GM12878 (cell line): ENCODE measurements around the gene PKMYT1. TPM values are rescaled to one million over a fixed set of nuclear protein-coding genes. Genes with fewer than 3 reads are reported as not detected.

ENCODE experiments used
- ATAC-seq: fragments of 200-7000 bp; cut with Tn5 transposase; 3 replicates; pipeline ENCODE4 v1.9.1; 2020; ENCODE audit warnings: mild to moderate bottlenecking, moderate library complexity
- BruUV-seq: library from RNA; stranded (reverse); fragments of 400-500 nt; replicated peaks from 2 replicates; lab custom pipeline; 2021; lab: Mats Ljungman, UMichigan
- CTCF ChIA-PET: fragments of 300-600 bp; sonication (Branson Sonifier 250); formaldehyde crosslinking; extraction: SDS; loops from one replicate; lab custom pipeline; 2021; ENCODE audit warnings: inconsistent platforms; lab: Yijun Ruan, JAX
- POLR2A ChIA-PET: fragments of 350-600 bp; formaldehyde crosslinking; extraction: SDS; loops from one replicate; lab custom pipeline; 2021; ENCODE audit warnings: inconsistent platforms; lab: Charles Lee
- RAD21 ChIA-PET: fragments of 300-600 bp; sonication (Branson Sonifier 250); formaldehyde crosslinking; loops from one replicate; lab custom pipeline; 2023; ENCODE audit warnings: antibody characterized with exemption; ENCODE audit not compliant: unreplicated experiment; lab: Charles Lee
- SMC1A ChIA-PET: fragments of 300-600 bp; sonication (Branson Sonifier 250); formaldehyde crosslinking; loops from one replicate; lab custom pipeline; 2023; ENCODE audit not compliant: unreplicated experiment, uncharacterized antibody; lab: Charles Lee
- DNase-seq: peaks from one replicate; pipeline ENCODE4 v3.0.0-alpha.2; 2011; ENCODE audit warnings: low read depth, low spot score
- FAIRE-seq: peaks from 3 replicates; lab custom pipeline; 2011; peaks lifted over from hg19 to GRCh38; lab: Jason Lieb, UNC
- H2AFZ ChIP-seq: 2 replicates; pipeline ENCODE4 v1.6.0; 2011; ENCODE audit warnings: low read depth, low read length, control low read depth; ENCODE audit not compliant: control insufficient read depth
- H3K27ac ChIP-seq: 2 replicates; pipeline ENCODE4 v1.5.1; 2011; ENCODE audit warnings: control low read depth; ENCODE audit not compliant: control insufficient read depth, insufficient read depth
- H3K27me3 ChIP-seq, 2 experiments: replicated peaks in 1 of 2; 2 replicates each; pipeline versions ENCODE4 v1.6.0 to v1.6.1; 2011; ENCODE audit warnings: low read length in 1 of 2; ENCODE audit not compliant: control insufficient read depth in 2 of 2, insufficient read depth in 2 of 2
- H3K36me3 ChIP-seq, 2 experiments: 2 replicates each; pipeline ENCODE4 v1.5.1; 2011; ENCODE audit warnings: low read length in 1 of 2; ENCODE audit not compliant: control insufficient read depth in 2 of 2, insufficient read depth in 2 of 2
- H3K4me1 ChIP-seq: 2 replicates; pipeline ENCODE4 v1.6.1; 2011; ENCODE audit warnings: mild to moderate bottlenecking, low read length, moderate library complexity, mixed read lengths; ENCODE audit not compliant: control insufficient read depth, insufficient read depth
- H3K4me2 ChIP-seq: 2 replicates; pipeline ENCODE4 v1.6.0; 2011; ENCODE audit warnings: control low read depth; ENCODE audit not compliant: control insufficient read depth, insufficient read depth
- H3K4me3 ChIP-seq: fragments of 200-600 bp; sonication (generic); 2 replicates; pipeline ENCODE4 v1.5.1; 2016
- H3K79me2 ChIP-seq: 2 replicates; pipeline ENCODE4 v1.6.0; 2011; ENCODE audit warnings: low read length; ENCODE audit not compliant: control insufficient read depth, insufficient read depth
- H3K9ac ChIP-seq: 2 replicates; pipeline ENCODE4 v1.8.0; 2011; ENCODE audit warnings: low read length, control low read depth, mixed read lengths; ENCODE audit not compliant: control insufficient read depth, insufficient read depth
- H3K9me3 ChIP-seq: replicated peaks from 3 replicates; pipeline ENCODE4 v1.5.1; 2011; ENCODE audit warnings: mild to moderate bottlenecking, low read length; ENCODE audit not compliant: control insufficient read depth, insufficient read depth
- H4K20me1 ChIP-seq: 2 replicates; pipeline ENCODE4 v1.6.0; 2011; ENCODE audit not compliant: control insufficient read depth, insufficient read depth
- ASH2L ChIP-seq: fragments of 300-600, 200-600 bp; sonication (generic); IDR thresholded peaks from 2 replicates; pipeline ENCODE4 v1.6.1; 2017; ENCODE audit warnings: low read depth, mild to moderate bottlenecking, borderline replicate concordance
- E2F4 ChIP-seq: IDR thresholded peaks from 2 replicates; pipeline ENCODE4 v1.6.1; 2012; ENCODE audit warnings: low read depth, low read length, improper control_type of control experiment
- E2F8 ChIP-seq: fragments of 450-650 bp; IDR thresholded peaks from 2 replicates; pipeline ENCODE4 v1.6.1; 2018; ENCODE audit warnings: mild to moderate bottlenecking, low read depth, moderate library complexity; ENCODE audit not compliant: partially characterized antibody
- EP300 ChIP-seq, 2 experiments: fragments of 150-350 bp in 1 of 2; IDR thresholded peaks; 2 replicates each; pipeline ENCODE4 v1.6.1; 2011 to 2012; ENCODE audit warnings: low read depth in 2 of 2, low read length in 2 of 2, borderline replicate concordance in 1 of 2, improper control_type of control experiment in 1 of 2, inconsistent platforms in 1 of 2; ENCODE audit not compliant: control insufficient read depth in 1 of 2
- EZH2 ChIP-seq: IDR thresholded peaks from 2 replicates; pipeline ENCODE4 v1.6.1; 2012; ENCODE audit warnings: low read depth, mild to moderate bottlenecking, control low read depth, inconsistent platforms, low read length, borderline replicate concordance; ENCODE audit not compliant: control insufficient read depth
- PAX8 ChIP-seq: fragments of 450-650 bp; IDR thresholded peaks from 2 replicates; pipeline ENCODE4 v1.6.1; 2017; ENCODE audit warnings: mild to moderate bottlenecking, moderate library complexity
- PKNOX1 ChIP-seq: fragments of 450-650 bp; IDR thresholded peaks from 2 replicates; pipeline ENCODE4 v1.6.1; 2016; ENCODE audit warnings: mild to moderate bottlenecking
- RELA ChIP-seq: fragments of 450-650 bp; IDR thresholded peaks from 2 replicates; pipeline ENCODE4 v1.8.0; 2014; ENCODE audit warnings: borderline replicate concordance; ENCODE audit not compliant: partially characterized antibody
- SREBF1 ChIP-seq: IDR thresholded peaks from 2 replicates; pipeline ENCODE4 v1.6.1; 2012; ENCODE audit warnings: mild to moderate bottlenecking, low read length
- STAT1 ChIP-seq: fragments of 450-650 bp; conservative IDR thresholded peaks from 2 replicates; pipeline ENCODE4 v1.6.1; 2014; ENCODE audit warnings: antibody characterized with exemption, mild to moderate bottlenecking
- SUPT20H ChIP-seq: IDR thresholded peaks from 2 replicates; pipeline ENCODE4 v1.6.1; 2011; ENCODE audit warnings: low read depth, mild to moderate bottlenecking, low read length, moderate library complexity, borderline replicate concordance; ENCODE audit not compliant: control insufficient read depth
- TBL1XR1 ChIP-seq: IDR thresholded peaks from 2 replicates; pipeline ENCODE4 v1.6.1; 2012; ENCODE audit warnings: low read depth, low read length, improper control_type of control experiment
- ZSCAN29 ChIP-seq: fragments of 450-650 bp; IDR thresholded peaks from 2 replicates; pipeline ENCODE4 v1.6.1; 2017; ENCODE audit warnings: mild to moderate bottlenecking, moderate library complexity
- WGBS: methylation state at CpG from one replicate; pipeline ENCODE4 v1.1.6; 2016; ENCODE audit warnings: low lambda C conversion rate; ENCODE audit not compliant: insufficient replicate concordance, insufficient coverage; ENCODE audit errors: missing lambda C conversion rate; 5-methylcytosine and 5-hydroxymethylcytosine counted together
- in situ Hi-C: fragments of 300-500 bp; cut with MboI; formaldehyde crosslinking; loops from 9 replicates; pipeline ENCODE4 v1.14.3; 2018; ENCODE audit warnings: mixed read lengths
- intact Hi-C: fragments of 100-400 bp; cut with micrococcal nuclease; formaldehyde crosslinking; loops from one replicate; pipeline ENCODE4 v1.14.2; 2022; ENCODE audit not compliant: unreplicated experiment
- polyA plus RNA-seq, 11 experiments: library from polyadenylated mRNA; depleted of rRNA in 4 of 11; unstranded in 6 of 11; stranded (reverse) in 5 of 11; fragments of >200 nt; fragmentation: Nextera tagmentation in 4 of 11; fragmentation: Illumina TruSeq in 1 of 11; extraction: Ambion mirVana in 4 of 11; extraction: Trizol in 1 of 11; gene quantifications; 1 replicate in 1 of 11; 2 replicates in 10 of 11; pipeline versions ENCODE4 v1.2.1 to v1.2.3, GENCODE V29; 2011 to 2016; ENCODE audit warnings: inconsistent platforms in 2 of 11, missing spikeins in 2 of 11, low read depth in 1 of 11
- total RNA-seq, 4 experiments: library from RNA; depleted of rRNA in 3 of 4; stranded (reverse); fragments of >200 nt in 3 of 4; fragmentation: Illumina TruSeq in 1 of 4; extraction: Trizol in 1 of 4; gene quantifications; 2 replicates each; pipeline versions ENCODE4 v1.2.1 to v1.2.3, GENCODE V29; 2013 to 2021
- TF ChIP-seq, protein P1 (sequence below): IDR thresholded peaks from 2 replicates; pipeline ENCODE4 v1.6.1; 2012; ENCODE audit warnings: low read depth, low read length, improper control_type of control experiment
- TF ChIP-seq, protein P2 (sequence below): fragments of 450-650 bp; conservative IDR thresholded peaks from 2 replicates; pipeline ENCODE4 v1.6.1; 2017; ENCODE audit warnings: mild to moderate bottlenecking, moderate library complexity

The PKMYT1 gene
- total and polyA plus RNA-seq, 10 of the 15 experiments (the other 5 are each of a cell fraction or from before 2014, with no cell fraction given), result 4.6 to 101 (median 29.9) TPM

- TF ChIP-seq PKNOX1, result no peak
These were observed 10.6 kb upstream of the PKMYT1 start (continued) for GRCh38 chr16:2990891-2991290.

DNA sequence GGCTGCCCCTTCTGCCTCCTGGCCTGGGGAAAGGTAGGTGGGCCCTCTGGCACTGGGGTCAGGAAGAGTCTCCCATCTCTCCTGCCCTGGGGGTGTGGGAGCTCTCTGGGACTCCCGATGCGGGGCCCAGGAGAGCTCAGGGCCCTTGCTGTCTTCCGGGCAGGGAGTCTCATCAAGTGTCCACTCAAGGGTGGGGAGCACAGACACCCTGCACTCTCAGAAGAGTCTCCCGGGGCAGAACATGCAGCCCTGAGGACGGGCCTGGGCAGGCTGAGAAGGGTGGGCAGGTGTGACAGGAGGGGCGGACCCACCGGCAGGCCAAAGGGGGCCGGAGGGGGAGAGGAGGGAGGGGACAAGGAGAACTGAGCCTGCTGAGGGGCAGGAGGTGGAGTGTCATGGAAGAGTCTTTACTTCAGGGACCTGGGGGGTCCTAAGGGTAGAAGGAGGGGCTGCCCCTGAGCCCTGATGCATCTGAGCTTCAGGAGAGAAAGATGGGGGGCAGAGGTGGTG is 8.4 kb upstream of the PKMYT1 start:
- BruUV-seq, result no TSS peak
- POLR2A ChIA-PET, result interaction anchor here (1.5 kb wide), 1 partner anchor 39 kb away, joined by 4 read pairs; no protein-coding TSS in a partner anchor
- H3K9ac ChIP-seq, result no peak overlapping the region
- TF ChIP-seq STAT1, result no peak
- TF ChIP-seq, protein P1, sequence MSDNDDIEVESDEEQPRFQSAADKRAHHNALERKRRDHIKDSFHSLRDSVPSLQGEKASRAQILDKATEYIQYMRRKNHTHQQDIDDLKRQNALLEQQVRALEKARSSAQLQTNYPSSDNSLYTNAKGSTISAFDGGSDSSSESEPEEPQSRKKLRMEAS, result no peak
- no peak for TF ChIP-seq TBL1XR1
- no peak for TF ChIP-seq SREBF1
- TF ChIP-seq SUPT20H, result no peak
- TF ChIP-seq EP300 (IDR thresholded peaks at IDR 0.05; ENCODE audit: borderline replicate concordance in 1 of 2, control insufficient read depth in 1 of 2, low read depth in 2 of 2, low read length in 2 of 2), result no peak
- no peak for TF ChIP-seq E2F4
- no peak for TF ChIP-seq EZH2
- TF ChIP-seq ZSCAN29, result no peak
- TF ChIP-seq, protein P2, sequence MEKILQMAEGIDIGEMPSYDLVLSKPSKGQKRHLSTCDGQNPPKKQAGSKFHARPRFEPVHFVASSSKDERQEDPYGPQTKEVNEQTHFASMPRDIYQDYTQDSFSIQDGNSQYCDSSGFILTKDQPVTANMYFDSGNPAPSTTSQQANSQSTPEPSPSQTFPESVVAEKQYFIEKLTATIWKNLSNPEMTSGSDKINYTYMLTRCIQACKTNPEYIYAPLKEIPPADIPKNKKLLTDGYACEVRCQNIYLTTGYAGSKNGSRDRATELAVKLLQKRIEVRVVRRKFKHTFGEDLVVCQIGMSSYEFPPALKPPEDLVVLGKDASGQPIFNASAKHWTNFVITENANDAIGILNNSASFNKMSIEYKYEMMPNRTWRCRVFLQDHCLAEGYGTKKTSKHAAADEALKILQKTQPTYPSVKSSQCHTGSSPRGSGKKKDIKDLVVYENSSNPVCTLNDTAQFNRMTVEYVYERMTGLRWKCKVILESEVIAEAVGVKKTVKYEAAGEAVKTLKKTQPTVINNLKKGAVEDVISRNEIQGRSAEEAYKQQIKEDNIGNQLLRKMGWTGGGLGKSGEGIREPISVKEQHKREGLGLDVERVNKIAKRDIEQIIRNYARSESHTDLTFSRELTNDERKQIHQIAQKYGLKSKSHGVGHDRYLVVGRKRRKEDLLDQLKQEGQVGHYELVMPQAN, result no peak
- no peak for TF ChIP-seq E2F8
- TF ChIP-seq RELA, result no peak
- TF ChIP-seq ASH2L, result no peak
- TF ChIP-seq PAX8, result no peak

More for the DNA sequence above, 8.4 kb upstream of the PKMYT1 start:
- H3K79me2 ChIP-seq, result no peaks in the 10 kb centered on the region
- WGBS, result 27% methylated on average over 5 of the region's 8 CpGs
- H3K36me3 ChIP-seq, result no peaks in the 10 kb centered on the region
- no peak for ATAC-seq
- no peak overlapping the region for H3K4me2 ChIP-seq
- no peak overlapping the region for H2AFZ ChIP-seq
- H3K4me3 ChIP-seq, result no peak overlapping the region
- in situ Hi-C loops, result no loop called here
- H3K4me1 ChIP-seq, result no peaks in the 10 kb centered on the region
- H3K9me3 ChIP-seq, result no peaks in the 10 kb centered on the region
- ChIA-PET CTCF (no interaction called here), SMC1A (interaction anchor here (0.9 kb wide), 1 partner anchor 109 kb away, joined by 3 read pairs; no protein-coding TSS in a partner anchor), RAD21 (no interaction called here)
- H3K27me3 ChIP-seq, result peaks cover 2 to 4% of the 10 kb centered on the region in 2 experiments; a peak in 2 of 4 replicates
- DNase-seq, result no peak
- intact Hi-C loops, result no loop called here
- H3K27ac ChIP-seq, result no peak overlapping the region
- no peak for FAIRE-seq
- no peaks in the 10 kb centered on the region for H4K20me1 ChIP-seq
